BE2C (cell line): ENCODE data around the gene DCP1B.

Source experiments
- DNase-seq: peaks from one replicate; pipeline ENCODE4 v3.0.0-alpha.2; 2020
- H3K27me3 ChIP-seq: fragments of 250-450 bp; sonication (Bioruptor Pico); 2 replicates; pipeline ENCODE4 v1.5.1; 2020; ENCODE audit warnings: mild to moderate bottlenecking
- H3K36me3 ChIP-seq: fragments of 250-450 bp; sonication (Bioruptor Pico); 2 replicates; pipeline ENCODE4 v1.5.1; 2020; ENCODE audit warnings: mild to moderate bottlenecking
- H3K4me1 ChIP-seq: fragments of 250-450 bp; sonication (Bioruptor Pico); 2 replicates; pipeline ENCODE4 v1.5.1; 2020
- H3K4me3 ChIP-seq: 2 replicates; pipeline ENCODE4 v1.5.1; 2011; ENCODE audit warnings: low read depth, low read length
- H3K9me3 ChIP-seq: fragments of 250-450 bp; sonication (Bioruptor Pico); 2 replicates; pipeline ENCODE4 v1.5.1; 2020
- CTCF ChIP-seq: IDR thresholded peaks from 2 replicates; pipeline ENCODE4 v1.5.1; 2012; ENCODE audit warnings: mild to moderate bottlenecking, low read depth, low read length

The DCP1B gene

GRCh38 chr12:1917172-1918070, 86.8 kb downstream of the DCP1B start:
- Histone ChIP-seq H3K4me3 (no peak overlapping the region), H3K27me3 (no peaks in the 10 kb centered on the region), H3K36me3 (no peaks in the 10 kb centered on the region), H3K9me3 (no peaks in the 10 kb centered on the region), H3K4me1 (peaks cover 10% of the 10 kb centered on the region)
- no peak for DNase-seq
- TF ChIP-seq CTCF, result no peak

- peak; percentile 83 for DNase-seq
- no peaks in the 10 kb centered on the region for H3K9me3 ChIP-seq
- no peaks in the 10 kb centered on the region for H3K36me3 ChIP-seq
- TF ChIP-seq CTCF, result no peak
- peaks cover 10% of the 10 kb centered on the region for H3K4me1 ChIP-seq
- H3K27me3 ChIP-seq, result no peaks in the 10 kb centered on the region
- no peak overlapping the region for H3K4me3 ChIP-seq
Observed at GRCh38 chr12:1916371-1917171, 87.7 kb downstream of the DCP1B start.

- no peak overlapping the region for H3K4me3 ChIP-seq
- H3K9me3 ChIP-seq, result no peaks in the 10 kb centered on the region
- H3K4me1 ChIP-seq, result peaks cover 10% of the 10 kb centered on the region
- no peaks in the 10 kb centered on the region for H3K27me3 ChIP-seq
- TF ChIP-seq CTCF, result no peak
- H3K36me3 ChIP-seq, result no peaks in the 10 kb centered on the region
- no peak for DNase-seq
Observed at GRCh38 chr12:1915082-1915968, 88.9 kb downstream of the DCP1B start.

- Histone ChIP-seq H3K36me3 (no peaks in the 10 kb centered on the region), H3K9me3 (no peaks in the 10 kb centered on the region), H3K4me1 (peaks cover 10% of the 10 kb centered on the region), H3K4me3 (no peak overlapping the region), H3K27me3 (no peaks in the 10 kb centered on the region)
- no peak for TF ChIP-seq CTCF
- no peak for DNase-seq
Observed at GRCh38 chr12:1914114-1914911, 89.9 kb downstream of the DCP1B start.

- Histone ChIP-seq H3K4me1 (peaks cover 10% of the 10 kb centered on the region), H3K36me3 (no peaks in the 10 kb centered on the region), H3K27me3 (no peaks in the 10 kb centered on the region), H3K9me3 (no peaks in the 10 kb centered on the region), H3K4me3 (no peak overlapping the region)
- no peak for DNase-seq
- TF ChIP-seq CTCF, result no peak
Observed at GRCh38 chr12:1913377-1914113, 90.7 kb downstream of the DCP1B start.
